ENCODE data around the gene MRPS34. TPM values are rescaled to one million over a fixed set of nuclear protein-coding genes. Genes with fewer than 3 reads are reported as not detected.
A peak's percentile ranks its signal among the peaks of the same experiment; 100 is the strongest.

The MRPS34 gene
- total RNA-seq, 4 donors from 2014 or later = 65.4 to 120 (median 90.0) TPM

DNA sequence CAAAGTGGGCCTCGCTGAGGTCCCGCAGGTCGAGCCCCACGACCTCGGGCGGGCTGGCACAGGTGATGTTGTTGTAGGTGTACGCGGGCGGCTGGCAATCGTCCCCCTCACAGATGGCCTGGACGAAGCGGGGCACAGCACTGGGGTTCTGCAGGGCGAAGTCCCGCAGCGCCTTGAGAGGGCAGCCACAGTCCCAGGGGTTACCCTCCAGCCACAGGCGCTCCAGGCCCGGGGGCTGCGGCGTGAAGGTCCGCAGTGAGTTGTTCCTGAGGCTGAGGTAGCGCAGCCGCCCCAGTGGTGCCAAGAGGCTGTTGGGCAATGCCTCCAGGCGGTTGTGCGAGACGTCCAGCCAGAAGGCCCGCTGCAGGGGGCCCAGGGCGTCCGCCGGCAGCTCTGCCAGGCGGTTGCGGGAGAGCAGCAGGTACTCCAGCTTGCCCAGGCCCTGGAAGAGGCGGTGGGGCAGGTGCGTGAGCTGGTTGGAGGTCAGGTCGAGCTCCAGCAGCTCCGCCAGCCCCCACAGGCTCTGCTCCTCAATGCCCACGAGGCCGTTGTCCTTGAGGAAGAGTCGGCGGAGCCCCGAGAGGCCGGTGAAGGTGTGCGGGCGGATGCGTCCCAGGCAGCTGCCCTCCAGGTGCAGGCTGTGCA, 17.8 kb upstream of the MRPS34 start:
- no peak overlapping the region for H3K4me3 ChIP-seq
- no peaks in the 10 kb centered on the region for H3K27me3 ChIP-seq
- no peak overlapping the region for H3K27ac ChIP-seq
- H3K36me3 ChIP-seq = peaks cover 0 to 40% of the 10 kb centered on the region in 2 donors
- DNase-seq = peak in 1 of 2 donors; percentile 13
- intact Hi-C loops (cut with DNase I; ENCODE audit: low total_unique reads) = no loop called here
- no peaks in the 10 kb centered on the region for H3K9me3 ChIP-seq
- ATAC-seq = no peak
- H3K4me1 ChIP-seq = no peaks in the 10 kb centered on the region
- in situ Hi-C loops (cut with MboI; ENCODE audit: low sequenced_read_pairs in 4 of 4) = no loop called here
- TF ChIP-seq POLR2A (IDR thresholded peaks at IDR 0.05) = no peak
- TF ChIP-seq, protein P1, sequence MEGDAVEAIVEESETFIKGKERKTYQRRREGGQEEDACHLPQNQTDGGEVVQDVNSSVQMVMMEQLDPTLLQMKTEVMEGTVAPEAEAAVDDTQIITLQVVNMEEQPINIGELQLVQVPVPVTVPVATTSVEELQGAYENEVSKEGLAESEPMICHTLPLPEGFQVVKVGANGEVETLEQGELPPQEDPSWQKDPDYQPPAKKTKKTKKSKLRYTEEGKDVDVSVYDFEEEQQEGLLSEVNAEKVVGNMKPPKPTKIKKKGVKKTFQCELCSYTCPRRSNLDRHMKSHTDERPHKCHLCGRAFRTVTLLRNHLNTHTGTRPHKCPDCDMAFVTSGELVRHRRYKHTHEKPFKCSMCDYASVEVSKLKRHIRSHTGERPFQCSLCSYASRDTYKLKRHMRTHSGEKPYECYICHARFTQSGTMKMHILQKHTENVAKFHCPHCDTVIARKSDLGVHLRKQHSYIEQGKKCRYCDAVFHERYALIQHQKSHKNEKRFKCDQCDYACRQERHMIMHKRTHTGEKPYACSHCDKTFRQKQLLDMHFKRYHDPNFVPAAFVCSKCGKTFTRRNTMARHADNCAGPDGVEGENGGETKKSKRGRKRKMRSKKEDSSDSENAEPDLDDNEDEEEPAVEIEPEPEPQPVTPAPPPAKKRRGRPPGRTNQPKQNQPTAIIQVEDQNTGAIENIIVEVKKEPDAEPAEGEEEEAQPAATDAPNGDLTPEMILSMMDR (IDR thresholded peaks at IDR 0.05 in 4 of 5, conservative IDR thresholded peaks at IDR 0.05 in 1 of 5) = no peak

DNA sequence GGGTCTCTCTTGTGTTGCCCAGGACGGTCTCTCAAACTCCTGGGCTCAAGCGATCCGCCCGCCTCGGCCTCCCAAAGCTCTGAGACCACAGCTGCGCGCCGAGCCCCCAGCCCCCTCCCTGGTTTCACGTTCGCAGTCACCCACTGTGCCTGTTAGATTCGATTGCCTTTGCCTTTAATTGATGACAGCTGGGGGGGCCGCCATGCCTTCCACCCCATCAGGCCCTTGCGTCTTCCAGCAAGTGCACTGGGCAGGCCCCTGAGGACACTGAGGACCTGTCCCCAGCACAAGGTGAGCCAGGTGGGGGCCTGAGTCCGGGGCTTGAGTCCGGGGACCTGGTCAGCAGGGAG, 17.3 kb upstream of the MRPS34 start:
- intact Hi-C loops (cut with DNase I; ENCODE audit: low total_unique reads) = no loop called here
- Histone ChIP-seq H3K27ac (no peak overlapping the region), H3K36me3 (peaks cover 0 to 41% of the 10 kb centered on the region in 2 donors), H3K9me3 (no peaks in the 10 kb centered on the region), H3K4me1 (peaks cover 0 to 3% of the 10 kb centered on the region in 2 donors), H3K27me3 (no peaks in the 10 kb centered on the region), H3K4me3 (no peak overlapping the region)
- no peak for ATAC-seq
- in situ Hi-C loops (cut with MboI; ENCODE audit: low sequenced_read_pairs in 4 of 4) = no loop called here
- no peak for DNase-seq
- TF ChIP-seq, protein P1 (IDR thresholded peaks at IDR 0.05 in 4 of 5, conservative IDR thresholded peaks at IDR 0.05 in 1 of 5) = no peak
- TF ChIP-seq POLR2A (IDR thresholded peaks at IDR 0.05) = no peak

DNA sequence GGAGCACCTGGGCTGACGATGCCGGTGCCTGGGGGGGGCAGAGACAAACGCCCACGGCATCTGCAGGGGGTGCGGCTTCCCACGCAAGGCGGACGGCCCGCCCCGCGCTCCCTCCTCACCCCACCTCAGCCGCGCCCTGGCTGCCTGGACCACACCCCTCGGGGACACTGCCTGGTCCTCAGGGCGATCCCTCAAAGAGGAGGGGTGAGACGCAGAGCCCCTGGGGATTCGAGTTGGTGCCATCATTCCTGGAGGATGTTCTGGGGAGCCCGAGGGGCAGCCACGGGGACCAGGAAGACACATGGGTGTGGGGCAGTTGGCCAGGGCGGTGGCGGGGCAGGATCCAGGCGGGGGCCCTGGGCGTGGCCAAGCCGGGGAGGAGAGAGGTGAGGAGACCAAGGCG, 16.7 kb upstream of the MRPS34 start:
- H3K4me1 ChIP-seq = peaks cover 0 to 6% of the 10 kb centered on the region in 2 donors
- intact Hi-C loops (cut with DNase I; ENCODE audit: low total_unique reads) (no loop called here), in situ Hi-C loops (cut with MboI; ENCODE audit: low sequenced_read_pairs in 4 of 4) (no loop called here)
- H3K27ac ChIP-seq = no peak overlapping the region
- H3K4me3 ChIP-seq = no peak overlapping the region
- DNase-seq (peak in 1 of 2 donors; percentile 10), ATAC-seq (no peak)
- no peaks in the 10 kb centered on the region for H3K27me3 ChIP-seq
- peaks cover 0 to 41% of the 10 kb centered on the region in 2 donors for H3K36me3 ChIP-seq
- TF ChIP-seq, protein P1 (IDR thresholded peaks at IDR 0.05 in 4 of 5, conservative IDR thresholded peaks at IDR 0.05 in 1 of 5) = no peak
- no peak for TF ChIP-seq POLR2A (IDR thresholded peaks at IDR 0.05)
- no peaks in the 10 kb centered on the region for H3K9me3 ChIP-seq

DNA sequence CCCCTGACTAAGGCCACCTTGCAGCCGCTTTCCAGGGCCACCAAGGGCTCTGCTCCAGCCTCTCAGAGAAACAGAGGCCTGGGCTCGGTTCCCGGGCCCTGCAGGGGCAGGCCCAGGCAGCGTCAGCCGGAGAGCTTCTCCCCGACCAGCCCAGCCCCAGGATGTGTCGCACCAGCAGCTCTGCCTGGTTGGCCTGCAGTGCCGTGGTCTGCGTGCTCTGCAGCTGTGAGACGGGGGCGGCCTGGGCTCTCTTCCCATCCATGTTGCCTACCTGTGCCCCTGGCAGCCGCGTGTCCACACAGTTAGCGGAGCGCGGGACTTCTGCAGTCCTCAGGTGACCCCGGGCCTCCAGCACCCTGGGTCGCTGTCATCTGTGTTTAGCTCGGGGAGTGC, 15.8 kb upstream of the MRPS34 start:
- Histone ChIP-seq H3K4me1 (peaks cover 6 to 12% of the 10 kb centered on the region in 2 donors), H3K36me3 (peaks cover 0 to 41% of the 10 kb centered on the region in 2 donors), H3K9me3 (no peaks in the 10 kb centered on the region), H3K27ac (no peak overlapping the region), H3K27me3 (no peaks in the 10 kb centered on the region), H3K4me3 (no peak overlapping the region)
- intact Hi-C loops (cut with DNase I; ENCODE audit: low total_unique reads) (no loop called here), in situ Hi-C loops (cut with MboI; ENCODE audit: low sequenced_read_pairs in 4 of 4) (no loop called here)
- TF ChIP-seq POLR2A (IDR thresholded peaks at IDR 0.05) = no peak
- TF ChIP-seq, protein P1 (IDR thresholded peaks at IDR 0.05 in 4 of 5, conservative IDR thresholded peaks at IDR 0.05 in 1 of 5) = no peak
- ATAC-seq (no peak), DNase-seq (peak in 1 of 2 donors; percentile 8)

Data from gastrocnemius medialis (tissue), 4 donors.